GM19240 (cell line): ENCODE measurements around the gene ATG9B.

Source experiments
- DNase-seq: peaks from one replicate; pipeline ENCODE4 v3.0.0; 2011; ENCODE audit warnings: low spot score; ENCODE audit not compliant: insufficient read length

Gene ATG9B, protein sequence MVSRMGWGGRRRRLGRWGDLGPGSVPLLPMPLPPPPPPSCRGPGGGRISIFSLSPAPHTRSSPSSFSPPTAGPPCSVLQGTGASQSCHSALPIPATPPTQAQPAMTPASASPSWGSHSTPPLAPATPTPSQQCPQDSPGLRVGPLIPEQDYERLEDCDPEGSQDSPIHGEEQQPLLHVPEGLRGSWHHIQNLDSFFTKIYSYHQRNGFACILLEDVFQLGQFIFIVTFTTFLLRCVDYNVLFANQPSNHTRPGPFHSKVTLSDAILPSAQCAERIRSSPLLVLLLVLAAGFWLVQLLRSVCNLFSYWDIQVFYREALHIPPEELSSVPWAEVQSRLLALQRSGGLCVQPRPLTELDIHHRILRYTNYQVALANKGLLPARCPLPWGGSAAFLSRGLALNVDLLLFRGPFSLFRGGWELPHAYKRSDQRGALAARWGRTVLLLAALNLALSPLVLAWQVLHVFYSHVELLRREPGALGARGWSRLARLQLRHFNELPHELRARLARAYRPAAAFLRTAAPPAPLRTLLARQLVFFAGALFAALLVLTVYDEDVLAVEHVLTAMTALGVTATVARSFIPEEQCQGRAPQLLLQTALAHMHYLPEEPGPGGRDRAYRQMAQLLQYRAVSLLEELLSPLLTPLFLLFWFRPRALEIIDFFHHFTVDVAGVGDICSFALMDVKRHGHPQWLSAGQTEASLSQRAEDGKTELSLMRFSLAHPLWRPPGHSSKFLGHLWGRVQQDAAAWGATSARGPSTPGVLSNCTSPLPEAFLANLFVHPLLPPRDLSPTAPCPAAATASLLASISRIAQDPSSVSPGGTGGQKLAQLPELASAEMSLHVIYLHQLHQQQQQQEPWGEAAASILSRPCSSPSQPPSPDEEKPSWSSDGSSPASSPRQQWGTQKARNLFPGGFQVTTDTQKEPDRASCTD

DNA sequence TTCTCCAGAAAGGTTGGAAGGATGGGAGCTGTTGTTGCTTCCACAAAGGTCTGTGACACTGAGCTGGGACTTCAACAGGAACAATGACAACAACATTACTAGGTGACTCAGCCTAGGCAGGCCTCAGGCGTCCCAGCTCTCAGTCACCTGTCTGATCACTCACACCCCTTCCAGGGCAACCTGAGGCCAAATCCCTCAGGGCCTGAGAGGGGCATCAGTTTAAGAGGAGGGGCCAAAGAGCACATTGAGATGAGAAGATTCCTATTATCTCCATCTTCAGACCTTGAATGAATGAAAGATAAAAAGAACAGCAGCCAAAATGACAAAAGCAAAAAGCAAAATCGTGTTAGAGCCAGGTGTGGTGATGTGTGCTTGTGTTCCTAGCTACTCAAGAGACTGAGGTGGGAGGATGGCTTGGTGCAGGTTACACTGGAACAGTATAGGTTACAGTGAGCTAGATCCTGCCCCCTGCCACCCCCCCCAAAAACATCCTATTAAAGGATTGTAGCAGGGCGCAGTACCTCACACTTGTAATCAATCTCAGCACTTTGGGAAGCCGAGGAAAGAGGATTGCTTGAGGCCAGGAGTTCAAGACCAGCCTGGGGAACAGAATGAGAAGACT, at the start of gene ATG9B:
Gene ATG9B, minus strand, starts transcription at position 60 of the 622 bp plus-strand sequence. CDS start 71 bp downstream, outside the sequence.
- DNase-seq = no peak

DNA sequence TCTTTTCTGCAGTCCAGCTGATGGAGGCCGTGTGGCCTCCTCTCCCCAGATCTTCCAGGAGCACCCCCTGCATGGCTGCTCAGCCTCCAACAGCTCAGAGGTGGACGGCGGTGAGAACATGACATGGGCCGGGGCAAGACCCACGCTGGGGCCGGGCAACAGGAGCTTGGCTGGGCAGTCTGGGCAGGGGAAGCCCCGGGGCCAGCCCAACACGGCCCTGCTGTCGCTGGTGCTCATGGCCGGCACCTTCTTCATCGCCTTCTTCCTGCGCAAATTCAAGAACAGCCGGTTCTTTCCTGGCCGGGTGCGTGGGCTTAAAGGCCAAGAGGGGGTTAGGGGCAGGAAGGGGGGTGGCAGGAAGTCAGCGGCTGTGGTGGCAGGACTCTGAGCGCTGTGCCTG, 49.7 kb upstream of the ATG9B start:
- no peak for DNase-seq

DNA sequence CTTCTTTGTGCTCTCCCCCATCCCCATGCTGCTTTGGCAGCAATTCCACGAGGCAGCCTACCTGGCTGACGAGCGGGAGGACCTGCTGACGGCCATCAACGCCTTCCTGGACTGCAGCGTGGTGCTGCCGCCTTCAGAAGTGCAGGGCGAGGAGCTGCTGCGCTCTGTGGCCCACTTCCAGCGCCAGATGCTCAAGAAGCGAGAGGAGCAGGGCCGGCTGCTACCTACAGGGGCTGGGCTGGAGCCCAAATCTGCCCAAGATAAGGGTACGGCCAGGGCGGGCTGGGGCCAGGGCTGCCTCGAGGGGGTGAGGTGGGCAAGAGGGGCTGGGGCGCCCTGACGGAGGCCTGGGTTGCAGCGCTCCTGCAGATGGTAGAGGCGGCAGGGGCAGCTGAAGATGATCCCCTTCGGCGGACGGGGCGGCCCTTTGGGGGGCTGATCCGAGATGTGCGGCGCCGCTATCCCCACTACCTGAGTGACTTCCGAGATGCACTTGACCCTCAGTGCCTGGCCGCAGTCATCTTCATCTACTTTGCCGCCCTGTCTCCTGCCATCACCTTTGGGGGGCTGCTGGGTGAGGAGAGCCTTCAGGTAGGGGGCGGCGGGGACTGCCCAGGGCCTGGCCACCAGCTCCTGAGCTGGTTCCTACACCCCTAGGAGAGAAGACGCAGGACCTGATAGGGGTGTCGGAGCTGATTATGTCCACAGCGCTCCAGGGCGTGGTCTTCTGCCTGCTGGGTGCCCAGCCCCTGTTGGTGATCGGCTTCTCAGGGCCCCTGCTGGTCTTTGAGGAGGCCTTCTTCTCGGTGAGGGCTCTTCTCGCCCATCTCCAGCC, 47.0 kb upstream of the ATG9B start:
- DNase-seq = no peak

DNA sequence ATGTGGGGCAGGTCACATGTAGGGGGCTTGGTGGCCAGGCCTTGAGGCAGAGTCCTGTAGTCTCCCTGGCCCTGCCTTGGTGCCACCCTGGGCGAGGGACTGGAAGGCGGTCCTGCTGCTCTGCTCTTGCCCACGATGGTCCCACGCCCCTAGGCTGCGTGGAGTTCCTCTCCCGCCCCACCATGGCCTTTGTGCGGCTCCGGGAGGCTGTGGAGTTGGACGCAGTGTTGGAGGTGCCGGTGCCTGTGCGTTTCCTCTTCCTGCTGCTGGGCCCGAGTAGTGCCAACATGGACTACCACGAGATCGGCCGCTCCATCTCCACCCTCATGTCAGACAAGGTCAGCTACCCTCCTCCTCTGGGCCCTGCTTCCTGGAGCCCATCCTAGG, 46.3 kb upstream of the ATG9B start:
- DNase-seq = no peak

DNA sequence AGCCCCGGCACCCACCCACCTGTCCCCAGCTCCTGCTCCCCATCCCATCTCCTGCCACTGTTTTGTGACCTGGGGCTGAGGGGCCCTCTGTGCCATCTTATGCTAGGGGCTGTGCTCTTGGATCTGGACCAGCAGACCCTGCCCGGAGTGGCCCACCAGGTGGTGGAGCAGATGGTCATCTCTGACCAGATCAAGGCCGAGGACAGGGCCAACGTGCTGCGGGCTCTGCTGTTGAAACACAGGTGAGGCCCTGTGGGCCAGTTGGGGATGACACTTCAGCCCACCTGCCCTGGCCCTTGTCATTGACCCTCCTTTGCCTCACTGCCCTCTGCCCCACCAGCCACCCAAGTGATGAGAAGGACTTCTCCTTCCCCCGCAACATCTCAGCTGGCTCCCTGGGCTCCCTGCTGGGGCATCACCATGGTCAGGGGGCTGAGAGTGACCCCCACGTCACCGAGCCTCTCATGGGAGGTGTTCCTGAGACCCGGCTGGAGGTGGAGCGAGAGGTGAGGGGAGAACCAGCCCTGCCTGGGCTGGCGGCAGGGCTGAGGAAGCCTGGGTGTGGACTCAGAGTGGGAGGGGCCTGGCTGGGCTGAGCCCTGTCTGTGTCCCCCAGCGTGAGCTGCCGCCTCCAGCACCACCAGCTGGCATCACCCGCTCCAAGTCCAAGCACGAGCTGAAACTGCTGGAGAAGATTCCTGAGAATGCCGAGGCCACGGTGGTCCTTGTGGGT, 45.7 kb upstream of the ATG9B start:
- DNase-seq = no peak

DNA sequence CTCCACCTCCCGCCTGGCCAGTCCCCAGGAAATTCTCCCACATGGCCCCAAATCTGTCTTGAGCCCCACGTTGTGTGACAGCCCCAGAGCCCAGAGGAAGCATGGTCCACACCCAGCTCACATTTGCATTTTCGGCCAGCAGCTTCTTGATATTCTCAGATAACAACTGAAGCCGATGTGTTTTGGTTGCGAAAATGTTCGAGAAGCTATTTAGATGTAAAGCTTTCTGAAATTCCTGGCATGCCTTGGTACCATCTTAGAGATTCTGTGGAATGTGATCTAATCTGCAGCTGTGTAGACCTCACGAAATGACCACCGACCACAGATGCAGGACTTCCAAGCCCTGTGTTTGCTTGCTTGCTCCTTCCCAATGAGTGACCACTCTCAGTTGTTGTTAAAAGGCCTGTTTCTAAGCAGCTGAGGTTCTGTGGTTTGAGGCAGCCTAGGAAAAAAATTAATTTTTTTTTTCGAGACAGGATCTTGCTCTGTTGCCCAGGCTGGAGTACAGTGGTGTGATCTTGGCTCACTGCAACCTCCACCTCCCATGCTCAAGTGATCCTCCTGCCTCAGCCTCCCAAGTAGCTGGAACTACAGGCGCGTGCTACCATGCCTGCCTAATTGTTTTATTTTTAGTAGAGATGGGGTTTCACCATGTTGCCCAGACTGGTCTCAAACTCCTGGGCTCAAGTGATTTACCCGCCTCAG, 43.9 kb upstream of the ATG9B start:
- DNase-seq = no peak

DNA sequence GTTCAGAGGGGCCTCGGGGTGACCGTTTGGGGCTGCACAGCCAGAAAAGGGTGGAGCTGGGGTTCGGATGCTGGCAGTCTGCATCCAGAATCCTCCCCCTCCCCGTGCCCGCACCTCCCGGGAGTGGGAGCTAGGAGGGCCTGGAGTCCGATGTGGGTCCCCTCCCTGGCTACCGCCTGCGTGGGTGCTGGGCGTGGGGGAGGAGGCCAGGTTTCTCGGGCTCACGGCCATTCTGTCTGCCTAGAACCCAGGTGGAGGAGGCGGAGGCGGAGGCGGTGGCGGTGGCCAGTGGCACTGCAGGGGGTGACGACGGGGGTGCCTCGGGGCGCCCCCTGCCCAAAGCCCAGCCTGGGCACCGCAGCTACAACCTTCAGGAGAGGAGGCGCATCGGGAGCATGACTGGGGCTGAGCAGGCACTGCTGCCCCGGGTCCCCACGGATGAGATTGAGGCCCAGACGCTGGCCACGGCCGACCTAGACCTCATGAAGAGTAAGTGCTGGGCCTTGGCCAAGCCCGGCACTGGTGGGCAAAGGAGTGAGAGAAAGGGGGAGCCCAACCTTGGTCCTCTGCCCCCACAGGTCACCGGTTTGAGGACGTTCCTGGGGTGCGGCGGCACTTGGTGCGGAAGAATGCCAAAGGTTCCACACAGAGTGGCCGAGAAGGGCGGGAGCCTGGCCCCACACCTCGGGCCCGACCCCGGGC, 42.1 kb upstream of the ATG9B start:
- DNase-seq = no peak

DNA sequence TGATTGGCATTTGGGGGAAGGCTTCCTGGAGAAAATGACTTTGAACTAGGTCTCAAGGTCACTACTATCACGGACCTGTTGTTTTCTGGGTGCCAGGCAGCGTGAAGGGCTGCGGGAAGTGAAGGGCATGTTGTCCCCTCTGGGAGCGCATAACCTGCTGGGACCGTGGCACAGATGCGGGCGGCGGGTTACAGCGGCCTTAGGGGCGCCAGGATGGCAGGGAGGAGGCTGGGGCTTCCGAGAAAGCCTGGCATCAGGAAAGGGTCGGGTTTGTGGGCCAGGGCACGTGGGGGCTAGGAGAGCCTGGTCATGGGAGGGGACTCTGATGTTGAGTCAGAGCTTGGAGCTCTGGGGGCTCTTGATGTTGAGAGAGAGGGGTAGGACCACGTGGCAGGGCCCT, 41.2 kb upstream of the ATG9B start:
- no peak for DNase-seq

DNA sequence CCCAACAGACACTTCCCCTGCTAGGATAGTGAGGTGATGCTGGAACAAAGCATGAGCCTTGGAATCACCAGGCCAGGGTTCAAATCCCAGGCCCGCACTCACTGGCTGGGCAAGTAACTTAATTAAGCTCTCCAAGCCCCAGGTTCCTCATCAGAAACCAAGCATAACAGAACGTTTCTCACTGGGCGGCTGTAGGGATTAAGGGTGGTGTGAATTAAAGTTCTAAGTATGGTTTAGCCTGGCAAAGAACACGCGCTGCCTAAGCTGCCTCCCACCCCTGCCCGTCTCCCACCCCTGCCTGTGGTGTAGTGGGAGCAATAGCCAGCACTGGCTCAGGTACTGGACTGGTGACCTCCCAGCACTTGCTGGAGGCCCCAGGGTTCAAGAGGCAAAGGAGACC, 40.7 kb upstream of the ATG9B start:
- DNase-seq = no peak

DNA sequence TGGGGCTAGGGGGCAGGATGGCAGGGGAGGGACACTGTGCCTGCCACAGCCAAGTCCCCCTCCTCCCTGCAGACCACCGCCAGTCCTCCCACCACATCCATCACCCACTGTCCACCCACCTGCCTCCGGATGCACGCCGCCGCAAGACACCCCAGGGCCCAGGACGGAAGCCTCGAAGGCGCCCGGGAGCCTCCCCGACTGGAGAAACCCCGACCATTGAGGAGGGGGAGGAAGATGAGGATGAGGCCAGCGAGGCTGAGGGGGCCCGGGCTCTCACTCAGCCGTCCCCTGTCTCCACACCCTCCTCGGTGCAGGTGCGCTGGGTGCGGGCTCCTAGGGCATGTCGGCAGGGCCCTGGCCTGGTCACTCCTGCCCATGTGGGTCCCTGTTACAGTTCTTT, 40.2 kb upstream of the ATG9B start:
- no peak for DNase-seq

DNA sequence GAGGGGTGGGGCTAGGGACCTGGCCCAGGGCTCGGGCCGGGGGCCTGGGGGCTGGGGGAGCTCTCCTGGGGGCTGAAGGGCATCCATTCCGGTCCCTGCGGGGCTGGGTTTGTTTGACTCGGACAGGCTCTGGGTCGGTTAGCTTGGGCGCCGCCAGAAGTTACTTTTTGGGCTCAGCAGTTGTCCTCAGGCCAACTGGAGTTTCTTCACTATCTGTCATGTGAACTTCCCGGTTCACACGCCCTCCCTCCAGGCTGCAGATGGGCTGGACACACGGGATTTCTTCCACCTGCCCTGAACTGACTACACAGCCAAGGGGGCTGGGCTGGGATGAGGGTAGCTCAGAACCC, 38.9 kb upstream of the ATG9B start:
- no peak for DNase-seq

DNA sequence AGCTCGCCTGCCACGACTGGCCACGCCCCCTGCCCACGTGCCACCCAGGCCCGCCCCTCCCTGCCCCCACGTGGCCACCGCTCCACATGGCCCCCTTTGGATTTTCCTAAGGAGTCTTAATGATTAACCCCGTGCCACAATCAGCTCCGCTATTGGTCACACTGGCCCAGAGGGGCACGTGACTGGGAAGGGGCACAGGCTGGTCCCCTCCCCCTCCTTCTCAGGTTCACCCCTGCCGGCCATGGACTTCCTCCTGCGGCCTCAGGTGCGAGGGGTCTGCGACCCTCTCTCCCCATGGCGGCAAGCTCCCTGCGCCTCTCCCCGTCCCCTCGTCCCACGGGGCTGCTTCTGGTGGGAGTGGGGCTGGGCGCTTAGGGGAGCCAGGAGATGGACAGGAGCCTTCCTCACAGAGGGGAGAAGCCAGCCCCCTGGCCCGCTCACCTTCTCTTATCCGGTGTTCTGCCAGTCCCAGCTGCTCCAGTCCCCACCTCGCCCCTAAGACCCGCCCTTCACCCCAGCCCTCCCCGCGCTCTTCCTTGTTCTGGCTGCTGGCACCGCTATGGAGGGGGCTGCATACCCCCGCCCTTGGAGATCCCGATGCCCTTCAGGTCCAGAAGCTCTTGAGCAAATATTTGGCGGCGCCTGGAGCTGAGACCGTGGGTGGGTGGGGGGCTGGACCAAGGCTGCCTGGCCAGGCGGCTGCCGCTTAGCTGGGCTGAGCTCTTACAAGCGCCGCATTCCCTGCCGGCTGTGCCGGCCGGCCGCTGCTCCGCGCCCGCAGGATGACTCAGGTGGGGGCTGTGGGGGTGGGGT, 38.3 kb upstream of the ATG9B start:
- DNase-seq = no peak

DNA sequence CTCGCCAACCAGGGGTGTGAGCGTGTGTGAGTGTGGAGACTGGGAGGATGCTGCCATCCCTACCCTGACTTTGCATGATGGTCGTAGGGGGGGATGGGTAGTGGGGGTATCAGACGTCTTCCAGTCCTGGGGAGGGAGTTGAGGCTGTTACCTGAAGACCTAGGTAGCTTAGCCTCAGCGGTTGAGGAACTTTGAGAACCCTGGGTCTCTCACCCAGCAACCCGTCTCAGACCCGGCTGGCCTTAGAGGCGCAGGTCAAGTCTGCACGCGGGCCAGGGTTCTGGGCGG, 37.8 kb upstream of the ATG9B start:
- no peak for DNase-seq

DNA sequence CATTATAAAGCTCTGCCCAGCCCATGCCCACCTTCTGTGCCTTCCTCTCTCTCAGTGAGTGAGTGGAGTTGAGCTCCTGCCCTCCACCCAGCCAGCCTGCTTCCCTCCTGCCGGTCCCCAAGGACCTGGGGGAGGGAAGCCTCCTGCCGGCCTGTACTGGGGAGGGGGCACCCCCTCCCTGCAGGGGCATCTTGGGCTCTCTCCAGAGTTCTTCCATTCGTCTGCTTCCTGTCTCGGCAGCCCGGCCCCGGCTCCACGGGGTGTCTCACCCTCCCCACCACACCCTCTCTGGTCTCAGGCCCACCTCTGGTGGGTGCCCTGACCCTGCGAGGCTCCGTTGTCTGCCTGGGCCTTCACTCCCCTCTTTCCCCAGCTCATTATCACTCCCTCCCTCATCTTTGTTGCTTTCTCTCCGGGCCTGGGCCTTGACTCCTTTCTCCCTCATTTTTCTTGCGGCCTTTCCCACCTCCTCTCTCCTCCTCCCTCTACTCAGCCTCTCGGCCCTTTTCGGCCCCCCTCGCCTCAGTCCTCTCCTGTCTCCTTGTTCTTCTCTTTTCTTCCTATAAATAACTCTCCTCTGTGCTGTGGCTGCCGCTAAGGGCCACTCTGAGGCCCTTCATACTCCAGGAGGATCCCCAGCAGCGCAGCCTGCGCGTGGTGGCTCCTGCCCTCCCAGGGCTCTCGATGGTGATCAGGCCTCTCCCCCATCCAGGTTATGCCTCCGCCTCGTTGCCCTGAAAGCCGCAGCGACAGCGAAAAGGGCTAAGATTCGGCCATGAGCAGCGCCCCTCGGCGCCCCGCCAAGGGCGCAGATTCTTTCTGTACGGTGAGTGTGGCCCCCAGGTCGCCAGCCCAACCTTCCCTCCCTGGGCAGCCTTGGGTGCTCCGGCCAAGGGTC, 37.2 kb upstream of the ATG9B start:
- no peak for DNase-seq

DNA sequence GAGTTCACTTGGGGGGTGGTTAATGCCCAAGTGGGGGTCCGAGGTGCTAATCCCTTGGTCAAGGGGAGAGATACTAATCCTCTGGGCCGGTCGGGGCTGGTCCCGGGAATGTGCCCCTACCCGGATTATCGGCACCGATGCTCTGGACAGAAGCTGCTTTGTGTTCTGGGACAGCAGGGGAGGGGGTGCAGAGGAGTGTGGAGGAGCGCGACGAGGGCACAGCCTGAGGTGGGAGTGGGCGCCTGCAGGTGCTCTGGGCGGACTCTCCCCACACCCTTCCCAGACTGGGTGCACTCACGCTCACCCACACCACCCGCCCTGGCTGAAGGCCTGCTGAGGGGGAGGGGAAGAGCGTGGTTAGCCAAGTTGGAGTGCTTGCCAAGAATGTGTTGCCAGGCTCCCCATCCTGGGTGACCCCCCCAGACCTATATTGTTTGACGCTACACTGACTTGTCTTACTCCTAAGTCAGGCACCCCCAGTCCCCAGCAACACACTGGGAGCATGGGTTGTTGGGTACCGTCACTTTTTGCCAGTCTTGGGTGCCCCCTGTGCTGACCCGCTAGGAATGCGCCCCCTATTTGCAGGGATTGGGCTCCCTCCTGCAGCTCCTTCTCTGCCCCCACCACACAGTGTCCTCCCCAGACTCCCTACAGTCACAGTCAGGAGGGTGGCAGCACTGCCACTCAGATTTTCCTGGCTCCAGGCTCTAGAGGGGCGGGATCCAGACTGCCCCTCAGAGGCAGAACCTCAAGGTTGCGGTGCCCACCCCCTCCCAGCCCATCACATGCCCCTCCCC, 36.3 kb upstream of the ATG9B start:
- no peak for DNase-seq

DNA sequence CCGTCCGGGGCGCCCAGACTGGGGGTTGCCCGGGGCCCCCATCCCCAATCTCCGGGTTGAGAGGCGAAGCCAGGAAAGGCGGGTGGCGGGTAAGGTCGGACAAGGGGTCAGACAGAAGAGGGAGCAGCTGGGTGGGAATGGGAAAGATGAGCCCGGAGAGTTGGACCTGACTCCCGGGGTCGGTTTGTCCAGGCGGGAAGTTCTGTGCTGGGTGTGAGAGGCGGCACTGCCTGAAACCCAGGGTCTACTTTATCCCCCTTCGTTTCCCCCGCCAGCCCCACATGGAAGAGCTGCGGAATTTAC, 35.8 kb upstream of the ATG9B start:
- DNase-seq = no peak
